HG03045 (cell line): ENCODE data around the gene MVK.

Experiments
- ATAC-seq: cut with Tn5 transposase; IDR thresholded peaks from one replicate; pipeline ENCODE4 v1.9.1; 2021; ENCODE audit warnings: mild to moderate bottlenecking, moderate library complexity; ENCODE audit not compliant: unreplicated experiment

The MVK gene

GRCh38 chr12:109544955-109545531 is 28.6 kb upstream of the MVK start:
- ATAC-seq: no peak

GRCh38 chr12:109545826-109546225 is 27.8 kb upstream of the MVK start:
- no peak for ATAC-seq

- ATAC-seq: no peak
Measured at GRCh38 chr12:109547286-109547685, 26.3 kb upstream of the MVK start.

GRCh38 chr12:109548258-109548657 is 25.3 kb upstream of the MVK start:
- no peak for ATAC-seq

GRCh38 chr12:109549613-109550270 is 23.9 kb upstream of the MVK start:
- ATAC-seq: no peak

GRCh38 chr12:109550281-109550680 is 23.3 kb upstream of the MVK start:
- ATAC-seq: no peak

- ATAC-seq: no peak
Measured at GRCh38 chr12:109551108-109551507, 22.5 kb upstream of the MVK start.

GRCh38 chr12:109552971-109553370 is 20.6 kb upstream of the MVK start:
- ATAC-seq: no peak

- no peak for ATAC-seq
Measured at GRCh38 chr12:109553483-109553882, 20.1 kb upstream of the MVK start.

GRCh38 chr12:109553906-109554500 is 19.6 kb upstream of the MVK start:
- no peak for ATAC-seq

GRCh38 chr12:109554761-109555160 is 18.8 kb upstream of the MVK start:
- ATAC-seq: no peak

GRCh38 chr12:109555431-109556315 is 17.9 kb upstream of the MVK start:
- no peak for ATAC-seq

- no peak for ATAC-seq
Measured at GRCh38 chr12:109557200-109557599, 16.4 kb upstream of the MVK start.

GRCh38 chr12:109557805-109558204 is 15.8 kb upstream of the MVK start:
- no peak for ATAC-seq

- no peak for ATAC-seq
Measured at GRCh38 chr12:109558374-109559199, 15.0 kb upstream of the MVK start.

- ATAC-seq: no peak
Measured at GRCh38 chr12:109559200-109559505, 14.4 kb upstream of the MVK start.

- no peak for ATAC-seq
Measured at GRCh38 chr12:109559601-109560000, 14.0 kb upstream of the MVK start.

- ATAC-seq: no peak
Measured at GRCh38 chr12:109560867-109561710, 12.5 kb upstream of the MVK start.

GRCh38 chr12:109561711-109562030 is 11.9 kb upstream of the MVK start:
- no peak for ATAC-seq

- no peak for ATAC-seq
Measured at GRCh38 chr12:109562871-109563270, 10.7 kb upstream of the MVK start.
